Mesenchymal stem cell (in vitro differentiated cells and primary cell): Measurements from ENCODE around the gene BPIFB6.

Source experiments
- DNase-seq: peaks from one replicate; pipeline ENCODE4 v3.0.0-alpha.2; 2013
- H2AFZ ChIP-seq: one replicate; pipeline ENCODE4 v1.6.1; 2013; ENCODE audit warnings: low read depth, mild to moderate bottlenecking, control low read depth, inconsistent platforms, low read length, moderate library complexity
- H2AK5ac ChIP-seq: 2 replicates; pipeline ENCODE4 v1.6.1; 2013; ENCODE audit warnings: low read length, moderate library complexity, mild to moderate bottlenecking, inconsistent platforms; ENCODE audit not compliant: severe bottlenecking
- H2BK120ac ChIP-seq: one replicate; pipeline ENCODE4 v1.6.1; 2013; ENCODE audit warnings: low read depth, mild to moderate bottlenecking, inconsistent platforms, low read length, moderate library complexity
- H2BK12ac ChIP-seq, 2 experiments: one replicate each; pipeline ENCODE4 v1.6.1; 2013; ENCODE audit warnings: inconsistent platforms in 2 of 2, low read length in 2 of 2, mild to moderate bottlenecking in 2 of 2, moderate library complexity in 2 of 2, control low read depth in 1 of 2
- H2BK15ac ChIP-seq: one replicate; pipeline ENCODE4 v1.6.1; 2013; ENCODE audit warnings: mild to moderate bottlenecking, low read depth, inconsistent platforms; ENCODE audit not compliant: poor library complexity, severe bottlenecking
- H2BK5ac ChIP-seq: 2 replicates; pipeline ENCODE4 v1.6.1; 2013; ENCODE audit warnings: low read depth, mild to moderate bottlenecking, low read length, control low read depth, inconsistent platforms; ENCODE audit not compliant: poor library complexity, severe bottlenecking
- H3K14ac ChIP-seq, 2 experiments: one replicate each; pipeline ENCODE4 v1.6.1; 2013; ENCODE audit warnings: inconsistent platforms in 2 of 2, low read length in 2 of 2, control low read depth in 1 of 2, mild to moderate bottlenecking in 1 of 2, moderate library complexity in 1 of 2
- H3K18ac ChIP-seq, 2 experiments: one replicate each; pipeline ENCODE4 v1.6.1; 2013; ENCODE audit warnings: inconsistent platforms in 2 of 2, low read length in 2 of 2, control low read depth in 1 of 2, low read depth in 1 of 2, mild to moderate bottlenecking in 1 of 2
- H3K23ac ChIP-seq, 2 experiments: one replicate each; pipeline ENCODE4 v1.6.1; 2013; ENCODE audit warnings: inconsistent platforms in 2 of 2, low read length in 2 of 2, mild to moderate bottlenecking in 2 of 2, moderate library complexity in 2 of 2, control low read depth in 1 of 2
- H3K27ac ChIP-seq: 2 replicates; pipeline ENCODE4 v1.5.1; 2013; ENCODE audit warnings: mild to moderate bottlenecking, moderate library complexity, low read length, control low read depth, inconsistent platforms; ENCODE audit not compliant: poor library complexity, severe bottlenecking
- H3K27me3 ChIP-seq, 2 experiments: 2 replicates each; pipeline versions ENCODE4 v1.6.1 to v1.7.0; 2013; ENCODE audit warnings: low read length in 2 of 2, mild to moderate bottlenecking in 2 of 2, moderate library complexity in 2 of 2, control low read depth in 1 of 2, inconsistent platforms in 1 of 2; ENCODE audit not compliant: control insufficient read depth in 1 of 2, insufficient read depth in 1 of 2
- H3K36me3 ChIP-seq, 2 experiments: 2 replicates each; pipeline versions ENCODE4 v1.6.1 to v1.7.0; 2013; ENCODE audit warnings: low read length in 2 of 2, control low read depth in 1 of 2, inconsistent platforms in 1 of 2, low read depth in 1 of 2, mild to moderate bottlenecking in 1 of 2; ENCODE audit not compliant: insufficient read depth in 2 of 2, control insufficient read depth in 1 of 2
- H3K4ac ChIP-seq, 2 experiments: one replicate each; pipeline ENCODE4 v1.6.1; 2013; ENCODE audit warnings: inconsistent platforms in 2 of 2, low read length in 2 of 2, mild to moderate bottlenecking in 2 of 2, moderate library complexity in 2 of 2, control low read depth in 1 of 2, low read depth in 1 of 2
- H3K4me1 ChIP-seq: 2 replicates; pipeline ENCODE4 v1.6.1; 2013; ENCODE audit warnings: low read depth, low read length, control low read depth; ENCODE audit not compliant: control insufficient read depth, insufficient read depth
- H3K4me2 ChIP-seq: 2 replicates; pipeline ENCODE4 v1.6.1; 2013; ENCODE audit warnings: low read length, mild to moderate bottlenecking, inconsistent platforms; ENCODE audit not compliant: poor library complexity, severe bottlenecking
- H3K4me3 ChIP-seq, 2 experiments: 2 replicates each; pipeline versions ENCODE4 v1.5.1 to v1.7.0; 2013; ENCODE audit warnings: low read length in 2 of 2, mild to moderate bottlenecking in 2 of 2, control low read depth in 1 of 2, low read depth in 1 of 2; ENCODE audit not compliant: insufficient read depth in 1 of 2
- H3K79me1 ChIP-seq: replicated peaks from 2 replicates; pipeline ENCODE4 v1.6.1; 2013; ENCODE audit warnings: mild to moderate bottlenecking, control low read depth, low read length, inconsistent platforms; ENCODE audit not compliant: poor library complexity, severe bottlenecking
- H3K9ac ChIP-seq: 2 replicates; pipeline ENCODE4 v1.7.0; 2013; ENCODE audit warnings: mild to moderate bottlenecking, low read length, moderate library complexity
- H3K9me3 ChIP-seq: 2 replicates; pipeline ENCODE4 v1.7.0; 2013; ENCODE audit warnings: mild to moderate bottlenecking, low read length; ENCODE audit not compliant: control insufficient read depth
- H4K8ac ChIP-seq: one replicate; pipeline ENCODE4 v1.6.1; 2013; ENCODE audit warnings: inconsistent platforms, mild to moderate bottlenecking, low read length, moderate library complexity
- H4K91ac ChIP-seq: one replicate; pipeline ENCODE4 v1.6.1; 2013; ENCODE audit warnings: mild to moderate bottlenecking, low read length, inconsistent platforms
- WGBS: methylation state at CpG from one replicate; pipeline ENCODE4 v1.1.7; 2013; ENCODE audit warnings: mixed read lengths; 5-methylcytosine and 5-hydroxymethylcytosine counted together

The BPIFB6 gene

GRCh38 chr20:33079259-33079658, 47.8 kb downstream of the BPIFB6 start, which contains the start of gene BPIFB4:
TSS of gene BPIFB4 (plus strand) at chr20:33079643. CDS start at chr20:33081527, 1,884 bp downstream.
- no peak within 1 kb of the TSS for H3K27ac ChIP-seq
- H2BK15ac ChIP-seq, result no peak within 1 kb of the TSS
- H3K4me1 ChIP-seq, result peaks cover 2% of the 10 kb centered on the region
- no peak within 1 kb of the TSS for H3K9ac ChIP-seq
- H3K36me3 ChIP-seq, result peaks cover 0 to 3% of the 10 kb centered on the region in 2 experiments
- no peaks in the 10 kb centered on the region for H3K79me1 ChIP-seq
- H2BK5ac ChIP-seq, result no peak within 1 kb of the TSS
- H2BK120ac ChIP-seq, result no peak within 1 kb of the TSS
- no peak within 1 kb of the TSS for H4K91ac ChIP-seq
- H3K23ac ChIP-seq, result no peak within 1 kb of the TSS
- H3K4me3 ChIP-seq, result no peak within 1 kb of the TSS
- H3K4me2 ChIP-seq, result no peak within 1 kb of the TSS
- H3K4ac ChIP-seq, result no peak within 1 kb of the TSS
- H2AK5ac ChIP-seq, result no peak within 1 kb of the TSS
- no peak within 1 kb of the TSS for H3K18ac ChIP-seq
- WGBS, result 85% methylated on average over 2 of the region's 2 CpGs
- no peak within 1 kb of the TSS for H2BK12ac ChIP-seq
- H3K14ac ChIP-seq, result no peak within 1 kb of the TSS
- peaks cover 26 to 74% of the 10 kb centered on the region in 2 experiments for H3K27me3 ChIP-seq
- no peak for DNase-seq
- no peak within 1 kb of the TSS for H4K8ac ChIP-seq
- H2AFZ ChIP-seq, result no peak within 1 kb of the TSS
- no peaks in the 10 kb centered on the region for H3K9me3 ChIP-seq

GRCh38 chr20:33081411-33082154, 50.1 kb downstream of the BPIFB6 start:
- H2AK5ac ChIP-seq, result no peak overlapping the region
- no peak overlapping the region for H3K4ac ChIP-seq
- no peak overlapping the region for H3K4me2 ChIP-seq
- H3K18ac ChIP-seq, result no peak overlapping the region
- WGBS, result 72% methylated on average over 5 of the region's 7 CpGs
- peaks cover 0 to 3% of the 10 kb centered on the region in 2 experiments for H3K36me3 ChIP-seq
- peaks cover 2% of the 10 kb centered on the region for H3K4me1 ChIP-seq
- no peak overlapping the region for H3K27ac ChIP-seq
- H3K27me3 ChIP-seq, result peaks cover 18 to 65% of the 10 kb centered on the region in 2 experiments
- no peaks in the 10 kb centered on the region for H3K9me3 ChIP-seq
- no peak overlapping the region for H2BK12ac ChIP-seq
- no peak overlapping the region for H2BK120ac ChIP-seq
- peak overlapping the region in 1 of 2 experiments; percentile 41 for H3K4me3 ChIP-seq
- H2BK5ac ChIP-seq, result no peak overlapping the region
- no peak for DNase-seq
- H4K91ac ChIP-seq, result no peak overlapping the region
- no peak overlapping the region for H3K23ac ChIP-seq
- H3K9ac ChIP-seq, result no peak overlapping the region
- H4K8ac ChIP-seq, result no peak overlapping the region
- no peak overlapping the region for H3K14ac ChIP-seq
- no peak overlapping the region for H2BK15ac ChIP-seq
- no peaks in the 10 kb centered on the region for H3K79me1 ChIP-seq
- H2AFZ ChIP-seq, result no peak overlapping the region

- no peak overlapping the region for H3K9ac ChIP-seq
- no peak overlapping the region for H3K4ac ChIP-seq
- no peak overlapping the region for H3K18ac ChIP-seq
- no peak for DNase-seq
- H2AFZ ChIP-seq, result no peak overlapping the region
- no peak overlapping the region for H2BK5ac ChIP-seq
- no peak overlapping the region for H2BK15ac ChIP-seq
- H3K36me3 ChIP-seq, result peaks cover 0 to 3% of the 10 kb centered on the region in 2 experiments
- H3K27me3 ChIP-seq, result peaks cover 13 to 64% of the 10 kb centered on the region in 2 experiments
- no peak overlapping the region for H2AK5ac ChIP-seq
- no peak overlapping the region for H2BK120ac ChIP-seq
- H3K4me2 ChIP-seq, result no peak overlapping the region
- H3K79me1 ChIP-seq, result no peaks in the 10 kb centered on the region
- no peak overlapping the region for H3K27ac ChIP-seq
- no peak overlapping the region for H4K8ac ChIP-seq
- H4K91ac ChIP-seq, result no peak overlapping the region
- H2BK12ac ChIP-seq, result no peak overlapping the region
- H3K4me3 ChIP-seq, result no peak overlapping the region
- H3K4me1 ChIP-seq, result no peaks in the 10 kb centered on the region
- H3K23ac ChIP-seq, result no peak overlapping the region
- H3K14ac ChIP-seq, result no peak overlapping the region
- WGBS, result 88% methylated on average over 6 of the region's 6 CpGs
- H3K9me3 ChIP-seq, result no peaks in the 10 kb centered on the region
These were observed 51.1 kb downstream of the BPIFB6 start for GRCh38 chr20:33082546-33082945.

DNA sequence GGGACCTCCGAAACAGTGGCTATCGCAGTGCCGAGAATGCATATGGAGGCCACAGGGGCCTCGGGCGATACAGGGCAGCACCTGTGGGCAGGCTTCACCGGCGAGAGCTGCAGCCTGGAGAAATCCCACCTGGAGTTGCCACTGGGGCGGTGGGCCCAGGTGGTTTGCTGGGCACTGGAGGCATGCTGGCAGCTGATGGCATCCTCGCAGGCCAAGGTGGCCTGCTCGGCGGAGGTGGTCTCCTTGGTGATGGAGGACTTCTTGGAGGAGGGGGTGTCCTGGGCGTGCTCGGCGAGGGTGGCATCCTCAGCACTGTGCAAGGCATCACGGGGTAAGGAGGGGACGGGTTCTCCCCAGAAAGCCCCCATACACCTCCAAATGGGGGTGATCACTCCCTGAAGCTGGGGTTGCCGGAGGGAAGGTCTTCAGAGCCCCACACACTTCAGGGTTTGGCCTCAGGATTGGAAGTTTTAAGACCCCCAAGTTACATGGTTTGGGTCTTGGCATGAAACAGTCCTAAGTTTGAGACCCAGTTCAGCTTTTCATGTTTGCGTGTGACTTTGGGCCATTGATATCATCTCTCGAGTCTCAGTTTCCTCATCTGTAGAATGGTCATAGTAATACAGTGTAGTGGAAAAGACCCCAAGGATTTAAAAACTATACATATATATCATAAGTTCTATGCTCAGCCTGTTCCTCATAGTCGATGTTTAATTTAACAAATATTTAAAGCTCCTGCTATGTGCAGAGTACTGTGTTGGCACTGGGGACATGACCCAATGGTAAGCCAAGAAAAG, 52.3 kb downstream of the BPIFB6 start:
- Histone ChIP-seq H2AK5ac (no peak overlapping the region), H3K36me3 (peaks cover 0 to 3% of the 10 kb centered on the region in 2 experiments), H2BK5ac (no peak overlapping the region), H3K4me2 (no peak overlapping the region), H3K14ac (no peak overlapping the region), H3K79me1 (no peaks in the 10 kb centered on the region), H3K27ac (no peak overlapping the region), H2AFZ (no peak overlapping the region), H4K91ac (no peak overlapping the region), H2BK15ac (no peak overlapping the region), H3K4me1 (no peaks in the 10 kb centered on the region), H3K4me3 (no peak overlapping the region), H4K8ac (no peak overlapping the region), H2BK120ac (no peak overlapping the region), H3K27me3 (peaks cover 4 to 63% of the 10 kb centered on the region in 2 experiments), H3K9me3 (no peaks in the 10 kb centered on the region), H3K18ac (no peak overlapping the region), H3K23ac (no peak overlapping the region), H2BK12ac (no peak overlapping the region), H3K9ac (no peak overlapping the region), H3K4ac (no peak overlapping the region)
- no peak for DNase-seq
- 90% methylated on average over 18 of the region's 20 CpGs for WGBS
